ENCODE results near the gene FOXE1.

The FOXE1 gene

DNA sequence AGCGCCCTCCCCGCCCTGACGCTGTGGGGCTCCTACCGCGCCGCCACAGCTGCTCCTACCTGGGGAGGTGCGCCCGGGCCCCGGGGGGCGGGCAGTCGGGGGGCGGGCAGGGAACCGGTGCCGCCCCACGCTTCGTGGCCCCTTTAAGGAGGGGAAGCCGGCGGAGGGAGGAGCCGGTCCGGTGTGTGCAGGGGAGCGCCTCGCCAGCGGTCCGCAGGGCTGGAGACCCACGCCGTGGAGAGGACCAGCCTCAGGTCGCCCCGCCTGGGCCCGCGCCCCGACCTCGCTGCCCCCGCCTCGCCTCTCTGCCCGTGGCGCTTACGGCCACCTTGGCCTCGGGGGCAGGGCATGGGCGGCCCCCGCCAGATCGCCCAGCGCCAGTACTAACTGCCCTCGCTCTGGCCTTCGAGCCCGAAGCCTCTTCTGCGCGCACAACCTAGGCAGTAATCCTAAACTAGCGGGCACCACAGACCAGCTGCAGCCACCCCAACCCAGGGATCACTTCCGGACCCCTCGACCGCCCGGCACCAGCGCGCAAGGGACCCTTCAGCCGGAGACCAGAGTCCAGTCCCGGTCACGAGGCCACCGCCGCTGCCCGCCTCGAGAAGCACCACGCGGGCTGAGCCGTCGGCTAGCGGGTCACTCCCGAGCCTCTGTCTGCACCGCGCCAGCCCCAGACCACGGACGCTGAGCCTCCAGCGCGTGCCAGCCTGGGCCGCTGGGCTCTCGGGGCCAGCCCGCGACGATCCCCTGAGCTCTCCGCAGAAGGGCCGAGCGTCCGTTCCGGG lies at the start of gene FOXE1:
Gene FOXE1, plus strand, starts transcription at position 171 of the 788 bp plus-strand sequence. CDS start 689 bp downstream, outside the sequence.
- peak; percentile 68 for DNase-seq

DNA sequence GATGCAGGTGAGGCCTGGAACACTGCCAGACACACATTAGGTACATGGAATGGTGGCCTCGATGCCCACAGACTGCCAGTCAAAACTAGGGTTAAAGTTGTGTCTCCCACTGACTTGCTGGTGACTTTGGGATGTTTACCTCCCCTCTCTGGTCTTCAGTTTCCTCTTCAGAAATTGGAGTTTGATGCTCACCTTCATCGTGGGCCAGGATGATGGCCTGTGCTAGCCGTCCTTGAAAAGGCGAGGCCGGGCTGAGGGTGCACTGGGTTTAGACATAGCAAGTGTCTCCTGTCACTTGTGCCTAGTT lies 49.0 kb upstream of the FOXE1 start:
- DNase-seq, result no peak

DNA sequence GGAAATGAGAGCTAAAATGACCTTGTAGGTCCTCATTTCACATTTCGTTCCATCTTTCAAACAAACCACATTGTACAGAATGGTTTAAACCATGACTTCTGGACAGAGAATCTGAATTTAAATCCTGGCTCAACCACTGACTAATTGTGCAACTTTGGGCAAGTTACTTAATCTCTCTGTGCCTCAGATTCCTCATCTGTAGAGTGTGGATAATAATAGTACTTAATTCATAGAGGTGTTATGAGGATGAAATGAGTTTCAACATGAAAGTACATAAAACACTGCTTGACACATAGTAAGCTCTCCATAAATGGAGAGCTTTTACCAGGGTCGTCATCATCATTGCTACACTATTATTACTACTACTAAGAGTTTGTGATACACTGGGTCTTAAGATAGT lies 46.3 kb upstream of the FOXE1 start:
- no peak for DNase-seq

DNA sequence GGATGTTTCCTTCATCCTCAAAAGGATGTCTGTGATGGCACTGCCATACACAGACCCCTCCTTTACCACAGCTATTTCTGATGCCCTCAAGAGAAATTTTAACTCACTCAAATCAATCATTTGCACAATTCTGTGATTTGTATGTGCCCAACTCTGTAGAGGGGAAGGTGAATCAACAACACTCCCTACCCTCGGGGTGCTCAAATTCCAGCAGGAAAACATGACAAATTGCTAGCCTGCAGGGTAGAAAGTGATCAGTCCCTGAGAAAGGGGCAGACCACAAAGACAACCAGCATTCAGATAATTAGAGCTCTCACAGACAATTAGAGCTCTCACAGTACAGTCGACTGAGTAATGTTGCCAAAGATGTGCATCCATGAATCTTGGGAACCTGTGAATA lies 45.3 kb upstream of the FOXE1 start:
- no peak for DNase-seq

DNA sequence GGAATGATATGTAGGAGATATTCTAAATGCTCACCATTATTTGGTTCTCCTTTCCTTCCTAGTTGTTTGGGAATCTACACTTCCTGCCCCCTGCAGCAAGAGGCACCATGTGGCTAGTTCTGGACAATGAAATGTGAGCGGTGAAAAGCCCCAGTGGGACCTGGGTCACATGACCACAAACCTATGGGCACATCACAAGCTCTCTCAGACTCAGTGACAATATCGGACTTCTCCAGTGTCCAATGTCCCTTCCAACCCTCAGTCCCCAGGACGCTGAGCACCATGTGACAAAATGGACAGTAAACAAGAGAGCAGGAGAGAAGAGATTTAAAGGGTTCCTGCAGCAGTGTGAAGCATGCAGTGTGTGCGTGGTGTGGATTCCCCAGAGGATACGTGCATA lies 44.6 kb upstream of the FOXE1 start:
- peak; percentile 32 for DNase-seq

DNA sequence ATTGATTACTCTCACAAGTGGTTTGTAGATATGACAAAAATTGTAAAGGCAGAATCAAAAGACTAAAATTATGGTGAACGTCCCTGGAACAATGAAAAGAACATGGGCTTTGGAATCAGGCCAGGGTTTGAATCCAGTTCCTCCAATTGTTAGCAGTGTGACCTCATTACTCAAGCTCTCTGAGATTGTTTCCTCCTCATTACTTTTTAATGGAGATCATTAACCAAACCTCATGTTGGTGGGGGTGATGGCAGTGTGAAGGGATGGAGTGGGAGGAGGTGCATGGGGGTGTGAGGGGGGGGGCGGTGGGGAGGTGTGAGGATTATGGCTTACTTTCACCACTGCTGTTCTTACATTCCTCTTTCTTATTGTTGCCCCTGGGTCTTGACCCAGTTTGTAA lies 44.1 kb upstream of the FOXE1 start:
- DNase-seq, result peak; percentile 45

DNA sequence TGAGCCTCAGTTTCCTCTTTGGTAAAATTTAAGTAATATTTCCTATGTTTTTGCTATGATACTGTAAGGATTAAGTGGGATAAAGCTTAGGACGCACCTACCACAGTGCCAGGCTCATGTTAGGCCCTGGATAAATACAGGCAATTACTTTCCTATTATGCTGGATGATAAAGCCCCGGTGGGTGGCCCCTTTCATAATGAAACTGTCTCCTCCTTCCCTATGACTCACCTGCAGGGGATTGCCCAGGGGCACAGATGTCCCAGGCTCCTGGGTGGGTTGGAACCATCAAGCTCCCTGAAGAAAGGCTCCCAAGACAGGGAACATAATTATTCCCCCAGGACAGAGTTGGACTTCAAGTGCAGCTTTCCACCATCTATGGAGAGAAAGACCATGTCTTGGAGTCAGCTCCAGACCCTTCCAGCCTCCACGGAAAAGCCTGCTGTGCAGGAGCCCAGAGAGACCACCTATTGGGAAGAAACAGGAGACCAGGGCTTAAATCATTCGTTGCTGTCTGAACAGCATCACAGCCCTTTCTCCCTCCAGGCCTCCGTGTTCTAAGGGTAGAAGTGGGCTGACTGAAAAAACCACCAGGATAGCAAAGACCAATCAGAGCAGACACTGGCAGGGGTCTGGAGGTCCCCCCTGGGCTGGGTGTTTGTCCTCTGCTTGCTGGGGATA lies 43.2 kb upstream of the FOXE1 start:
- DNase-seq, result no peak

DNA sequence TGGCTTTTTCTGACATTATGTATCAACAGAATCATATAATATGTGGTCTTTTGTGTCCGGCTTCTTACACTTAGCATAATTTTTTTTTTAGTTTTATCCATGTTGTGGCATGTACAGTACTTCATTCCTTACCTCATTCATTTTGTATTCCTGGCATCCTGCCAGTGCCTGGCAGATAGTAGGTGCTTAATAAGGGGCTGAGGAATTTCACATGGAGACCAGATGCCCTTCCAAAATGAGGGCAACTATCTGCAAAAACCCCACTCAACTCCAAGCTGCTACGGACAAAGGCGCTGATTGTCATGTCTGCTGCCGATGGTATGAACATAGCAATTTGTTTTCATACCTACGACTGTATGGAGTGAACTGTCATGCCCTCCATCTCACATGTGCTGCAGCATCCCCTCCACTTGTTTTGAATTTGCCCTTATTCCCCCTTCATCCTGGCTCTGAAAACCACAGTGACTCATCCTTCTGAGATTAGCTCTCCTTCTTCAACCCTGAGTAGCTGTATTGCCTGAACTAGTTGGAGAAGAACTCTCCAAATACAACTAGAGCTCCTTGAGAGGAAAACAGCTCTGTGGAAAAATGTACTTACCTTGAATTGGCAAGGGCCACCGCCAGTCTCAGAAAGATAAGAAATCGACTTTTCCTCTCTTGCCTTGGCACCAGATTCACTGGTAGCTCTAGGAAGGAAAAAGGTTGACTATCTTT lies 41.3 kb upstream of the FOXE1 start:
- no peak for DNase-seq

DNA sequence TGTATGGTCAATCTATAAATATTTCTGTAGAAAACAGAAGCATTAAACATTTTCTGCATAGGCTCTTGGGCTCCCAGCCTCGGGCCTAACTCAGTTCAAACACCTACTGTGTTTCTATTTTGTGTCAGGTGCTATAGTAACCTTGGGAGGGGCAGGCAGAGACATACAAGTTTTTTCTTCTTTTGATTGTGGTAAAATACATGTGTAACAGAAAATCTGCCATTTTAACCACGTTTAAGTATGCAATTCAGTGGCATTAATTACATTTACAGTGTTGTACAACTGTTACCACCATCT lies 40.8 kb upstream of the FOXE1 start:
- DNase-seq, result no peak

DNA sequence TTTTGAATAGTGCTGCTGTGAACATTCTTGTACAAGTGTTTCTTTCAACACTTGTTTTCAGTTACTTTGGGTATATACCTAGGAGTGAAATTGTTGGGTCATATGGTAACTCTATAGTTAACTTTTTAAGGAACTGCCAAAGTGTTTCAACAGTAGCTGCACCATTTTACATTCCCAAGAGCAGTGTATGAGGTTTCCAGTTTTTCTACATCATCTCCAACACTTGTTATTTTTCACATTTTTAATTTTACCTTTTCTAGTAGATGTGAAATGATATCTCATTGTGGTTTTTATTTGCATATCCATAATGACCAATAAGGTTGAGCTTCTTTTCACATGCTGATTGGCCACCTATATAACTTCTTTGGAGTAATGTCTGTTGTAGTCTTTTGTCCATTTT lies 40.0 kb upstream of the FOXE1 start:
- DNase-seq, result no peak

DNA sequence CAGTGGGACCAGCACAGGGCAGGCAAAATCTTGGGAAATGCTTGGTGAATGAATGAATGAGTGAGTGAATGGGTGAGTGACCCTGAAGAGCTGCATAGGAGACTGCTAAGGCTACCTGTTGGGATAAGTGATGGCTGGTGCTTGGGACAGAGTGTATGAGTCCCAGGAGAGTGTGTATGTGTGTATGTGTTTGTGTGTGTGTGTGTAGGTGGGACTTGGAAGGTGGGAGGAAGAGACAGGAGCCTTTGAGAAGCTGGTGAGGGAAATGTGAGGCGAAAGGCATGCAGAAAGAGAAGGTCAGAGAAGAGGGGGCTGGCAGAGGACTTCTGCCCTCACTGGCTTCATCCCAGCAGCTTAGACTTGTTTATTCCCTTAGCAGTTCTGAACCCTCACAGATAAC lies 33.3 kb upstream of the FOXE1 start:
- no peak for DNase-seq

DNA sequence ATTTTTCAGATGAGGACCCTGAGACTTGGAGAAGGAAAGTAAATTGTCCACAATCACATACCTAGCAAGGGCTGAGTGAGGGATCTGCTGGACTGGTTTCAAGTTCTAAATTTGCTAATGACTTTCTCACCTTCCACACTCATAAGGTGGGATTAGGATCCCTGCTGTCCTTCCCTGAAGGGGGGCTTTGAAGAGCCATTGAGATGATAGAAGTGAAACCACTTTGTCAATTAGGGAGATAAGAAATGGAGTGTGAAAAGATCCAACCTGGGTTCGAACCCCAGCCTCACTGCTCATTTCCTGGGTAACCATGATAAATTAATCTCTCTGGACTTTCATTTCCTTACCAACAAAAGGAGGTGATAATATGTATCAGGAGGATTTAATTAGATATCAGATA lies 32.7 kb upstream of the FOXE1 start:
- no peak for DNase-seq

DNA sequence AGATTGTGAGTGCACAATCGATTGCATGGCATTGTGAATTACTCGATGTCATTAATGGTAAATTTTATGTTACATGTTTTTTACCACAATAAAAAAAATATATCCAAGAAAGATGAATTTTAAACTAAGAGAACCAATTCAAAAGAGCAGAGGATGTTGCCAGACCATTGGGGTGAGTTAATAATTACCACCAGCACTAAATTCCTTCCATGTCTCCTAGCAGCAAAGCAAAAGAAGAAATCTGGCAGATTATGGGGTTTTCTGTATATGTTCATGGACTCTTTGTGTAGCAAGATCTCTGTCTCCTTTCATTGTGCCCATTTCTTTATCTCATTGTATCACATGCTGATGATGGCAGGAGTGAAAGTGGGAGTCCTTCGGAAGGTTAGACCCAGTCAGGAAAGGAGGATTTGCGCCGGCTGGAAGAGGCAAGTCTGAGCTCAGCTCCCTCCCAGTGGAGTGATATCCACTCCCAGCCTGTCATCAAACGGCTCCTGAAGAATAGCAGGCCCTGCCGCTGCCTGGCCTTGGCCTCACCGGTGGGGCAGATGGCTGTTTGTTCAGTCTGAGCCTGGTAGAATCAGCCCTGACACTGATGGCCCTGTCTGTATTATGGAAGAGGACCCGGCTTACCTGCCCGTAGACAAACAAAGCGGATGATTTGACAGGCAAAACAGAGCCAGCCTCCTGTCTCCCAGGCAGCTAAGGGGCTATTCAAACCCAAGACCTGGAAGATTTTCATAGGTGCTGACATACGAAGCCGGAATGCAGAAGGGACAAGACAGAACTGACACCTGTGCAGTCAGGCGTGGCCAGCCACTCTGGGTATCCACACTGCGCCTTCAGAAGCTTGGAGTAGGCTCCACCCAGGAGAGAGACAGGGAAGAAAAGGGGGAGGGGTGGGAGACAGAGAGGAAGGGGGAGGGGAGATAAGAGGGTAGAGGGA lies 21.9 kb upstream of the FOXE1 start:
- peak; percentile 71 for DNase-seq

DNA sequence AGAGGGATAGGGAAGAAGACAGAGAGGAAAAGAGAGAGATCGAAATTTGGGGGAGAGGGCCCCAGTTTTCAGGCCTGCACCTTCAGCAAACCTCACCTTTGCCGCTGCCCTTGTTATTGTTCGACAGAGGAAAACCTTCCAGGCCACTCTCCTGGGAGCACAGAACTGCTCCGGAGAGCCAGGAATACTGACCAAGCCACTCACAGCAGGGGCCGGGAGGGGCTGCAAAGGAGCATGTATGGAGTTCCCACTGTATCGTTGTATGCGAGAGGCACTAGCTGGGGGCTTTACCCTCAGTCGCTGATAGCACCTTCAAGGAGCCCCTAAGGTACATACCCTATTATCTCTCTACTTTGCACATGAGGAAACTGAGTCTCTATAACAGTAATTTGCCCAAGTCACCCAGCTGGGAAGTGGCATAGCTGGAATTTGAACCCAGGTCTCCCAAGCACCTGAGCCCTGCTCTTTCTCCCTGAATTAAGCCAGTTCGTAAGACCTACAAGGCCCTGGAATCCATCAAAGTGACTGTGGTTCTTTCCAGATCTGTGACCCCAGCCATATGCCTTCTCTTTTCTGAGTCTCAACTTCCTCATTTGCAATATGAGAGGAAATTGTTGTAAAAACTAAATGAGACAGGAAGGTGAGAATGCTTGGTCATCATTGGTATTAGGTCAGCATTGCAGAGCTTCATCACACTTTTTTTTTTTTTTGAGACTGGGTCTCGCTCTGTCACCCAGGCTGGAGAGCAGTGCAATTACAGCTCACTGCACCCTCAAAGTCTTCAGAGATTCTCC lies 21.0 kb upstream of the FOXE1 start:
- no peak for DNase-seq

DNA sequence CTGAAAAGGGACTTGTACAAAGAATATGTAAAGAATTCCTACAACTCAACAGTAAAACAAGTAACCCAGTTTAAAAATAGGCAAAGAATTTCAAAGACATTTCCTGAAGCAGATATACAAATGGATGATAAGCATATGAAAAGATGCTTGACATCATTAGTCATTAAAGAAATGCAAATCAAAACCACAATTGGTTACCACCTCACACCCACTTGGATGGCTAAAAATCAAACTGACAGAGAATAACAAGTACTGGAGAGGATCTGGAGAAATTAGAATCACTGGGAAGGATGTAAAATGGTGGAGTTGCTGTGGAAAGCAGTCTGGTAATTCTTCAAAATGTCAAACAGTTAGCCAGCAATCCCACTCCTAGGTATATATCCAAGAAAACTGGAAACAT lies 12.5 kb upstream of the FOXE1 start:
- DNase-seq, result no peak

DNA sequence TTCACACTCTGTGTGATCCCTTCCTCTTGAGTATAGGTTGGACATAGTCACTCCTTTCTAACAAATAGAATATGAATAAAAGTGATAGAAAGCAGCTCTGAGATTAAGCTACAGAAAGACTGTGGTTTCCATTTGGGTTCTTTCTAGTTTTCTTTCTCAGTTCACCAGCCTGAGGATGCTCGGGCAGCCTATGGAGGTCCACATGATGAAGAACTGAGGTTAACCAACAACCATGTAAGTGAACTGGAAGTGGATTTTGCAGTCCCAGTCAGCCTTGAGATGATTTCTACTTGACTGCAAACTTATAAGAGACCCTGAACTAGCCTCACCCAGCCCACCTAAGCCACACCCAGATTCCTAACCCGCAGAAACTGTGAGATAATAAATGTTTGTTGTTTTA lies 10.1 kb upstream of the FOXE1 start:
- DNase-seq, result no peak

DNA sequence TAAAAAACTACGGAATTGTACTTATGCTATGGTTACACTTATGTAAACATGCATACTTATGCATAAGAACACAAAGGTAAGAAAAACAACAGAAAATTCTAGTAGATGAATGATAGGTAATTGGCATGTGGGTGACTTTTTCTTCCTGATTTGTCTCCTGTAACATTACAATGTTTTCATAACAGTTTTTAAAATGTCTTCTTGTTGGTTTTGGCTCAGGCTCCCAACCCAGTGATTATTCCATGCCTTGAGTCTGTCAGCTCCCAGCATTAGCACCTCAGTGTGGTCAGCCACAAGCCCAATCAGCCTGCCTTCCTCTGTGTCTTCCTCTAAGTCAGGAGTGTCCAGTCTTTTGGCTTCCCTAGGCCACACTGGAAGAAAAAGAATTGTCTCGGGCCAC lies 7.9 kb upstream of the FOXE1 start:
- DNase-seq, result no peak

DNA sequence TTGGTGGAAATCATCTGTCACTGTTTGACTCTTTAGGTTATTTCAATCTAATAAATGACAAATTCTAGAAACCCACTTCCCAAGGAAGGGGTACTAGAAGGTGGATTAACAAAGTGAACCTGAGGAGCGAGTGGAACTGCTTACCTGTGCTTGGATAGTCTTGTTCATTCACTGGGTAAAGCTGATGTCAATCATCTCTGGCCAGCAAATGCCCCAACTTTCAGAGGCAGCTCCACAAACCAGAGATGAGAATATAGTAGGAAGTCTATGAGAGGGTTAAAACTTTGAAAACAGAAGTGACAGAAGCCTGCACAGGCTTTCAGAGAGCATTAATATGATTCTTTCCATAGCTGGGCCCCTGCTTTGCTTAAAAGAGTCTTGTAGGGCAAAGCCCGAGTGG lies 7.3 kb upstream of the FOXE1 start:
- no peak for DNase-seq

DNA sequence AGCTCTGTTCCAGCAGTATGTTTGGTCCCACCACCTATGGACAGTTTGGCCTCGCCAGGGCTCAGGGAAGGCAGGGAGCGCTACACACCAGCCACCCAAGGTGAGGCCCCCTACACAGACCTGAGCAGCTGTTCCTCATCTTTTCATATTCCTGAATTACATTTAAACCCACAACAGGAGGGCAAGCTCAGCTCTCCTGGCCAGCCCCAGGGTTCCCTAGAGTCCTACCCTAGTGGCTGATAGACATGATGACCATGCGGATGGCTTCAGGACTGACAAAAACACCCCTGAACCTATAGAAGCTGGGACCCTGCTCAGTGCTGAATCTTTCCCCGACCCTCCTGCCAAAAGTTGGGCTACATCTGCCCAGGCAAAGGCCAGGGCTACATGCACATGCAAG lies 6.7 kb upstream of the FOXE1 start:
- no peak for DNase-seq

DNA sequence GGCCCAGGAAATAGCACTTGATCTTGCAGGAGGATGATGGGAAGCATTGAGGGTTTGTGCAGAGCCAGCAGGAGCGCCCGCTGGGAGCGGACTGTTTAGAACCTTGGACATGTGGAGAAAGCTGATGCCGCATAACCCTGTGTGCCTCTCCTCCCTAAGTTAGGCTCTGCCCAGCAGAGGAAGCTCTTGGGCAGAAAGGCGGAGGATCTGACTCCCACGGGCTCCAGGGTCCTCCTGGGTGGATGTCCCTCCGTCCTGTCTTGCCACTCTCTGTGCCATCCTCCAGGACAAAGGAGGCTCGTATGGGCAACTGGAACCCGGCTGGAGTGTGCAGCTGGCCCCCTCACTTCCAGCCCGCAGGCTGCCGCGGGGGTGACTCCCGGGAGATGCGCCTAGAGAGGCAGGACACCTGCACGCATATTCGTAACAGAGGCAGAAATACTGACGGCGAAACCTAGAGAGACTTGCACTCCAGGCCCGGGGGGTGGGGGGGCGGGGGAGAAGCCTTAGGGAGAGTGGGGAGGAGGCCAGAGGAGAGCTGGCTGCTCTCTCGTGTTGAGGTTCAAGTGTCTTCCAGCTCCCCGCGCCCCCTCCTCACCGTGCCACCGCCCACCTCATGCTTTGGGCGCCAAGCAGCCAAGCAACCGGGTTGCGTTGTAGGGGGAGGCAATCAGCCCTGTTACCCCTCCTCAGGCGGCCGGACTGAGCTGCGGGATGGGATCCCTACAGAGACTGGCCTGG lies 5.4 kb upstream of the FOXE1 start:
- no peak for DNase-seq

DNA sequence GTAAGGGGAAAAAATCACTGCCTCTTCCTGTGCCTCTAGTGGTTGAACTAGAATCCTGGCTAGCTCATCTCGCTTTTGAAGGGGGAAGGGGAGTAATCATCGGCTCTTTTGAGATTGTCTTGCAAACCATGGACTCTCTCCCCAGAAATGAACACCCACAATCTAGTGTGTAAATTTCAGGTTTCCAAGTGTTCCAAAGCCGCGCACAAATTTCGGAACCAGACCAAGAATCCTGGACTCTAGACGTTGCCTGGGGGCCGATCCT lies 4.9 kb upstream of the FOXE1 start:
- peak; percentile 68 for DNase-seq
